CD4-positive, alpha-beta T cell treated with Interleukin-12 subunit alpha and Interleukin-12 subunit beta, for 1 hour (primary cell): ENCODE data around the gene FBXL14.
"Not testable (repeated sequence)": the region's sequence is repeated elsewhere in the genome, so short reads cannot be mapped to it uniquely, and the experiment has no call there.

Experiments used
- DNase-seq: peaks from one replicate; pipeline ENCODE4 v3.0.0-alpha.2; 2020

Gene FBXL14

GRCh38 chr12:1619587-1619986 lies 25.2 kb upstream of the FBXL14 start:
- no peak for DNase-seq

- no peak for DNase-seq
These were observed 24.8 kb upstream of the FBXL14 start for GRCh38 chr12:1619159-1619558.

- DNase-seq = no peak
These were observed 24.1 kb upstream of the FBXL14 start for GRCh38 chr12:1618489-1618888.

- DNase-seq = no peak
These were observed 22.1 kb upstream of the FBXL14 start for GRCh38 chr12:1616233-1617066.

GRCh38 chr12:1614360-1614759 lies 20.0 kb upstream of the FBXL14 start:
- DNase-seq = no peak

- DNase-seq = no peak
These were observed 19.5 kb upstream of the FBXL14 start for GRCh38 chr12:1613860-1614259.

- DNase-seq = no peak
These were observed 17.6 kb upstream of the FBXL14 start for GRCh38 chr12:1611803-1612572.

GRCh38 chr12:1610072-1610643 lies 15.8 kb upstream of the FBXL14 start:
- DNase-seq = no peak

GRCh38 chr12:1608713-1609119 lies 14.3 kb upstream of the FBXL14 start:
- DNase-seq = no peak

GRCh38 chr12:1607940-1608712 lies 13.7 kb upstream of the FBXL14 start:
- DNase-seq = no peak

GRCh38 chr12:1606021-1606622 lies 11.7 kb upstream of the FBXL14 start:
- DNase-seq = peak; percentile 39

GRCh38 chr12:1605129-1606020 lies 11.0 kb upstream of the FBXL14 start:
- peak; percentile 77 for DNase-seq

- no peak for DNase-seq
These were observed 10.1 kb upstream of the FBXL14 start for GRCh38 chr12:1604464-1604863.

- no peak for DNase-seq
These were observed 9.1 kb upstream of the FBXL14 start for GRCh38 chr12:1603269-1603993.

GRCh38 chr12:1602706-1603105 lies 8.3 kb upstream of the FBXL14 start:
- DNase-seq = not testable (repeated sequence)

- no peak for DNase-seq
These were observed 4.4 kb upstream of the FBXL14 start for GRCh38 chr12:1598757-1599156.

GRCh38 chr12:1595690-1596347 lies 1.4 kb upstream of the FBXL14 start:
- DNase-seq = no peak

- DNase-seq = peak; percentile 25
These were observed 713 bp upstream of the FBXL14 start for GRCh38 chr12:1595026-1595561.

- no peak for DNase-seq
These were observed 448 bp downstream of the FBXL14 start for GRCh38 chr12:1594006-1594260.
